ENCODE data around the gene INTS3. TPM values are rescaled to one million over a fixed set of nuclear protein-coding genes. Genes with fewer than 3 reads are reported as not detected.

Gene INTS3
- total and polyA plus RNA-seq, 9 of the 15 experiments (the other 6 are each of a cell fraction or from before 2014, with no cell fraction given) = 6.3 to 24.1 (median 14.3) TPM

GRCh38 chr1:153696741-153697140 lies 31.1 kb upstream of the INTS3 start:
- Histone ChIP-seq H3K4me1 (replicated peaks in 1 of 2; ENCODE audit: control insufficient read depth in 2 of 2, insufficient read depth in 2 of 2, low read length in 2 of 2) (peaks cover 19 to 28% of the 10 kb centered on the region in 2 experiments), H3K4me3 (no peak overlapping the region), H3K27me3 (ENCODE audit: control insufficient read depth in 2 of 2, insufficient read depth in 2 of 2, low read length in 2 of 2) (no peaks in the 10 kb centered on the region), H3K4me2 (ENCODE audit: insufficient read depth, low read length) (no peak overlapping the region), H4K20me1 (replicated peaks; ENCODE audit: control insufficient read depth, insufficient read depth, low read length) (no peaks in the 10 kb centered on the region), H2AFZ (ENCODE audit: low read depth, low read length) (peak overlapping the region; percentile 99), H3K36me3 (ENCODE audit: control insufficient read depth, insufficient read depth, low read length) (no peaks in the 10 kb centered on the region), H3K9ac (ENCODE audit: insufficient read depth in 1 of 2, low read depth in 2 of 2, low read length in 2 of 2) (peak overlapping the region in 1 of 2 experiments; percentile 61; a peak in 1 of 4 replicates), H3K9me1 (ENCODE audit: control insufficient read depth, insufficient read depth, low read length) (peaks cover 6% of the 10 kb centered on the region), H3K9me3 (replicated peaks; ENCODE audit: control insufficient read depth, insufficient read depth, low read depth, low read length) (no peaks in the 10 kb centered on the region), H3K27ac (ENCODE audit: extremely low read depth, low read depth, low read length) (peak overlapping the region; percentile 87; the same call in 2 of the 3 replicates), H3K79me2 (ENCODE audit: control insufficient read depth, insufficient read depth, low read length) (no peaks in the 10 kb centered on the region)
- DNase-seq (ENCODE audit: extremely low read depth in 1 of 4, low spot score in 3 of 4) = no peak
- FAIRE-seq = no peak
- ChIA-PET POLR2A (interaction anchor here (0.7 to 1.6 kb wide), 3 partner anchors 10 to 47 kb away, joined by 3 to 6 read pairs (median 3); no protein-coding TSS in a partner anchor), CTCF (ENCODE audit: low intra/inter-chr PET ratio) (no interaction called here)
- intact Hi-C loops (cut with micrococcal nuclease) = no loop called here
- 90% methylated on average over 8 of the region's 8 CpGs for WGBS (ENCODE audit: insufficient coverage, low coverage, missing lambda C conversion rate)
- BruUV-seq (replicated peaks) = no TSS peak
- no peak for ATAC-seq
- TF ChIP-seq ATF2 (CRISPR knock-in tag; IDR thresholded peaks at IDR 0.05) = no peak
- TF ChIP-seq CBX5 (IDR thresholded peaks at IDR 0.05; ENCODE audit: borderline replicate concordance, low read depth) = no peak
- no peak for TF ChIP-seq TARDBP (IDR thresholded peaks at IDR 0.05)
- TF ChIP-seq FOXP4 (CRISPR knock-in tag; IDR thresholded peaks at IDR 0.05; ENCODE audit: borderline replicate concordance) = no peak
- no peak for TF ChIP-seq ZNF740 (CRISPR knock-in tag; IDR thresholded peaks at IDR 0.05)
- no peak for TF ChIP-seq ZNF740 (tag; IDR thresholded peaks at IDR 0.05)
- TF ChIP-seq ZNF609 (CRISPR knock-in tag; IDR thresholded peaks at IDR 0.05; ENCODE audit: borderline replicate concordance) = no peak
- TF ChIP-seq ZKSCAN1 (IDR thresholded peaks at IDR 0.05; ENCODE audit: low read depth, low read length) = no peak
- in situ Hi-C loops (cut with MboI) = loop anchor here (5.0 kb wide), 1 partner anchor 51 kb away; no protein-coding TSS in a partner anchor

Data from K562 (cell line).